NCI-H524 (cell line): ENCODE data around the gene RAD51B.
"Not testable (repeated sequence)": the region's sequence is repeated elsewhere in the genome, so short reads cannot be mapped to it uniquely, and the experiment has no call there.

ENCODE experiments used
- DNase-seq, 2 experiments: peaks; one replicate each; lab custom pipeline; 2025; lab: John Stamatoyannopoulos, UW

The RAD51B gene

GRCh38 chr14:68250927-68251768, 431.6 kb downstream of the RAD51B start:
- no peak for DNase-seq

- no peak for DNase-seq
These were observed 432.2 kb downstream of the RAD51B start for GRCh38 chr14:68251769-68252100.

GRCh38 chr14:68253160-68253780, 433.7 kb downstream of the RAD51B start:
- DNase-seq: no peak

- no peak for DNase-seq
These were observed 434.4 kb downstream of the RAD51B start for GRCh38 chr14:68253878-68254528.

- DNase-seq: no peak
These were observed 435.3 kb downstream of the RAD51B start for GRCh38 chr14:68254669-68255527.

GRCh38 chr14:68255693-68256178, 436.2 kb downstream of the RAD51B start:
- DNase-seq: no peak

GRCh38 chr14:68257969-68258368, 438.4 kb downstream of the RAD51B start:
- no peak for DNase-seq

- DNase-seq: not testable (repeated sequence)
These were observed 439.4 kb downstream of the RAD51B start for GRCh38 chr14:68258995-68259394.

GRCh38 chr14:68260121-68260520, 440.5 kb downstream of the RAD51B start:
- DNase-seq: no peak

- DNase-seq: no peak
These were observed 441.7 kb downstream of the RAD51B start for GRCh38 chr14:68261092-68261842.

GRCh38 chr14:68262567-68262966, 443.0 kb downstream of the RAD51B start:
- no peak for DNase-seq

- DNase-seq: no peak
These were observed 444.1 kb downstream of the RAD51B start for GRCh38 chr14:68263563-68264259.

GRCh38 chr14:68264260-68264569, 444.6 kb downstream of the RAD51B start:
- DNase-seq: no peak

- DNase-seq: no peak
These were observed 447.4 kb downstream of the RAD51B start for GRCh38 chr14:68266998-68267397.

- DNase-seq: no peak
These were observed 448.6 kb downstream of the RAD51B start for GRCh38 chr14:68268197-68268596.

- no peak for DNase-seq
These were observed 449.1 kb downstream of the RAD51B start for GRCh38 chr14:68268719-68269118.

- no peak for DNase-seq
These were observed 449.8 kb downstream of the RAD51B start for GRCh38 chr14:68269136-68269927.

GRCh38 chr14:68270342-68270741, 450.8 kb downstream of the RAD51B start:
- DNase-seq: no peak

- DNase-seq: peak; percentile 32 to 53
These were observed 452.4 kb downstream of the RAD51B start for GRCh38 chr14:68271913-68272391.

- no peak for DNase-seq
These were observed 453.8 kb downstream of the RAD51B start for GRCh38 chr14:68273413-68273812.
